HepG2 (cell line): ENCODE results near the gene HNRNPA2B1. TPM values are rescaled to one million over a fixed set of nuclear protein-coding genes. Genes with fewer than 3 reads are reported as not detected.

Experiments used
- AGO2 ChIP-seq: fragments of 200-400 bp; formaldehyde crosslinking; optimal IDR thresholded peaks from 2 replicates; pipeline ENCODE3; 2017; ENCODE audit warnings: mild to moderate bottlenecking, low read depth, low read length, moderate library complexity
- ASH2L ChIP-seq: fragments of 300-600, 200-600 bp; sonication (generic); IDR thresholded peaks from 2 replicates; pipeline ENCODE4 v1.7.0; 2017; ENCODE audit warnings: low read depth, mild to moderate bottlenecking, moderate library complexity, mixed read lengths, low read length; ENCODE audit not compliant: insufficient read length
- BATF2 ChIP-seq: sonication (generic); formaldehyde crosslinking; IDR thresholded peaks from 2 replicates; pipeline ENCODE4 v1.8.0; 2022; ENCODE audit warnings: mild to moderate bottlenecking, missing genetic modification reagents, moderate library complexity
- CBX1 ChIP-seq: IDR thresholded peaks from one replicate; pipeline ENCODE4 v1.6.1; 2016; ENCODE audit warnings: antibody characterized with exemption, low read depth
- FOXO4 ChIP-seq: sonication (generic); formaldehyde crosslinking; conservative IDR thresholded peaks from 2 replicates; pipeline ENCODE4 v1.8.1; 2023; ENCODE audit warnings: missing genetic modification reagents
- KDM5A ChIP-seq: fragments of 200-600 bp; sonication (generic); IDR thresholded peaks from 2 replicates; pipeline ENCODE4 v1.7.0; 2018; ENCODE audit warnings: antibody characterized with exemption, mild to moderate bottlenecking, low read length, borderline replicate concordance
- MXD4 ChIP-seq: IDR thresholded peaks from 2 replicates; pipeline ENCODE4 v1.6.1; 2016; ENCODE audit warnings: mild to moderate bottlenecking, missing biosample characterization, missing genetic modification reagents
- MYC ChIP-seq: sonication (generic); formaldehyde crosslinking; IDR thresholded peaks from 2 replicates; pipeline ENCODE4 v1.9.0; 2021; ENCODE audit warnings: missing genetic modification reagents, borderline replicate concordance
- POLR2G ChIP-seq: fragments of 200-400 bp; formaldehyde crosslinking; IDR thresholded peaks from 2 replicates; pipeline ENCODE4 v1.6.1; 2018; ENCODE audit warnings: mild to moderate bottlenecking, low read depth, low read length, moderate library complexity
- TFDP1 ChIP-seq: IDR thresholded peaks from 2 replicates; pipeline ENCODE4 v1.6.1; 2016; ENCODE audit warnings: missing compliant biosample characterization, missing genetic modification reagents, borderline replicate concordance
- TMF1 ChIP-seq: sonication (generic); formaldehyde crosslinking; IDR thresholded peaks from 2 replicates; pipeline ENCODE4 v1.8.1; 2022; ENCODE audit warnings: low read depth, missing genetic modification reagents
- ZMAT3 ChIP-seq: sonication (generic); formaldehyde crosslinking; conservative IDR thresholded peaks from 2 replicates; pipeline ENCODE4 v1.7.0; 2021; ENCODE audit warnings: missing genetic modification reagents
- ZNF329 ChIP-seq: sonication (generic); formaldehyde crosslinking; IDR thresholded peaks from 2 replicates; pipeline ENCODE4 v1.9.0; 2021; ENCODE audit warnings: low read depth, mild to moderate bottlenecking, missing genetic modification reagents
- ZNF713 ChIP-seq: sonication (generic); formaldehyde crosslinking; IDR thresholded peaks from 2 replicates; pipeline ENCODE4 v1.4.0; 2020; ENCODE audit warnings: mild to moderate bottlenecking, missing genetic modification reagents
- ZNF768 ChIP-seq: sonication (generic); formaldehyde crosslinking; IDR thresholded peaks from 2 replicates; pipeline ENCODE4 v1.4.0; 2020; ENCODE audit warnings: missing genetic modification reagents
- polyA plus RNA-seq, 8 experiments: library from polyadenylated mRNA; depleted of rRNA in 3 of 8; stranded (reverse) in 7 of 8; unstranded in 1 of 8; fragments of >200 nt; fragmentation: Illumina TruSeq in 4 of 8; extraction: Trizol in 4 of 8; gene quantifications; 2 replicates each; pipeline versions ENCODE4 v1.2.1 to v1.2.3, GENCODE V29; 2011 to 2016; ENCODE audit warnings: low read depth in 4 of 8, missing spikeins in 1 of 8, mixed read lengths in 1 of 8; ENCODE audit not compliant: insufficient read depth in 1 of 8
- total RNA-seq, 5 experiments: library from RNA; depleted of rRNA; stranded (reverse); fragments of >200 nt; fragmentation: Illumina TruSeq; extraction: Trizol; gene quantifications; 2 replicates each; pipeline ENCODE4 v1.2.3, GENCODE V29; 2016; ENCODE audit warnings: low read depth in 1 of 5
- TF ChIP-seq, protein P1 (sequence below): sonication (generic); formaldehyde crosslinking; IDR thresholded peaks from 2 replicates; pipeline ENCODE4 v1.4.0; 2020; ENCODE audit warnings: mild to moderate bottlenecking, missing genetic modification reagents, borderline replicate concordance
- TF ChIP-seq, protein P2 (sequence below): sonication (generic); formaldehyde crosslinking; IDR thresholded peaks from 2 replicates; pipeline ENCODE4 v1.8.1; 2022; ENCODE audit warnings: mild to moderate bottlenecking, missing genetic modification reagents

Gene HNRNPA2B1
- total and polyA plus RNA-seq, 2 of the 13 experiments (the other 11 are each of a cell fraction or from before 2014, with no cell fraction given) = 193 to 412 TPM

DNA sequence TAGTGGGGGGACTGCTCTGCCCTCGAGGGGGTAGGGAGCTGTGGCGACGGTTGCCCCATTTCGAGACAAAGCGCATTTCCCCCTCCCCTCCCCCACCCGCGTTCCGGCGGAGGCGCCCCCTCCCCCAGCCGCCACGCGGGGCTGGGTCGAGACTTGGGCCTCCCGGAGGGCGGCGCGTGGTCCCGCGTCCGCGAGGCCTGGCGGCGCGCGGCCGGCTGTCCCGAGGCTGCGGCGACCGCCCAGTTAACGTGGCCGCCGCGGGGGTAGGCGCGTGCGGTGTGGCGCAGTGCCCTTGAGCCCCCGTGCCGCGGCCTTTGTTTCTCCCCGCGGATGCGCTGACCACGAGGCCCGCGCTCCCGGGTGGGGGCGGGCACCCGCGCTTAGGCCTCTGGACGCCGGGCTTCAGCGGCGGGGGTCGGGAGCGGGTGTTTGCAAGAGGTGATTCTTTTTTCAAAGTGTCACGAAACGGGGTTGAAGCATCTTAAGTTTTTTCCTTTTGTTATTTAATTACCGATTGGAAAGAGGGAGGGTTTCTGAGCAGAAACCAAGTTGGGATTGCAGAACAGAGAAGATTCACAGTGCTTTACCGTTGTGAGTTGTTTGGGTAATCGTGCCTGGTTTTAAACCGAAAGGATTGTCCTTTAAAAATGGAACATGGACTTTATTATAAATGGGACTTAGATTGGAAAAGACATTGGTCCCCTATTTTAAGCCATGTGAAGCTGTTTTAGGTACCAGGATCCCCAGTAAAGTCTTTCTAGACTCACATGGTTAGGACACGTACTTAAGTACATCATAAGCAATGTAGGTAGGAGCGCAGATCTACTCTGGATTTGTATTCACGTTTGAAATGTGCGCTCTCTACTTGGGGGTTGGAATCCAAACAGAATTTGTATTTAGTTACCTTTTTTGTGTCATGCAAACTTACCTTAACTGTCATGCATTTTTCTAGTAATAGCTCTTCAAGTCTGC, 1.8 kb upstream of the HNRNPA2B1 start (continued):
- TF ChIP-seq ZMAT3 (CRISPR knock-in tag) = no peak
- TF ChIP-seq AGO2 = peak; percentile 83
- TF ChIP-seq BATF2 (CRISPR knock-in tag) = no peak
- TF ChIP-seq ZNF329 (CRISPR knock-in tag) = no peak
- TF ChIP-seq TMF1 (CRISPR knock-in tag) = peak; percentile 59; the same call in 1 of the 2 replicates
- no peak for TF ChIP-seq ZNF713 (CRISPR knock-in tag)
- peak; percentile 82; the same call in 1 of the 2 replicates for TF ChIP-seq FOXO4 (CRISPR knock-in tag)
- no peak for TF ChIP-seq CBX1
- TF ChIP-seq KDM5A = 0 out of 2 replicates have a peak, but pooled peaks have one; percentile 34
- TF ChIP-seq TFDP1 (CRISPR knock-in tag) = peak; percentile 51; the same call in 1 of the 2 replicates
- TF ChIP-seq MXD4 (CRISPR knock-in tag) = 0 out of 2 replicates have a peak, but pooled peaks have one; percentile 21
- peak; percentile 59 for TF ChIP-seq ASH2L
- no peak for TF ChIP-seq POLR2G
- TF ChIP-seq MYC (CRISPR knock-in tag) = peak; percentile 56
- TF ChIP-seq, protein P1, sequence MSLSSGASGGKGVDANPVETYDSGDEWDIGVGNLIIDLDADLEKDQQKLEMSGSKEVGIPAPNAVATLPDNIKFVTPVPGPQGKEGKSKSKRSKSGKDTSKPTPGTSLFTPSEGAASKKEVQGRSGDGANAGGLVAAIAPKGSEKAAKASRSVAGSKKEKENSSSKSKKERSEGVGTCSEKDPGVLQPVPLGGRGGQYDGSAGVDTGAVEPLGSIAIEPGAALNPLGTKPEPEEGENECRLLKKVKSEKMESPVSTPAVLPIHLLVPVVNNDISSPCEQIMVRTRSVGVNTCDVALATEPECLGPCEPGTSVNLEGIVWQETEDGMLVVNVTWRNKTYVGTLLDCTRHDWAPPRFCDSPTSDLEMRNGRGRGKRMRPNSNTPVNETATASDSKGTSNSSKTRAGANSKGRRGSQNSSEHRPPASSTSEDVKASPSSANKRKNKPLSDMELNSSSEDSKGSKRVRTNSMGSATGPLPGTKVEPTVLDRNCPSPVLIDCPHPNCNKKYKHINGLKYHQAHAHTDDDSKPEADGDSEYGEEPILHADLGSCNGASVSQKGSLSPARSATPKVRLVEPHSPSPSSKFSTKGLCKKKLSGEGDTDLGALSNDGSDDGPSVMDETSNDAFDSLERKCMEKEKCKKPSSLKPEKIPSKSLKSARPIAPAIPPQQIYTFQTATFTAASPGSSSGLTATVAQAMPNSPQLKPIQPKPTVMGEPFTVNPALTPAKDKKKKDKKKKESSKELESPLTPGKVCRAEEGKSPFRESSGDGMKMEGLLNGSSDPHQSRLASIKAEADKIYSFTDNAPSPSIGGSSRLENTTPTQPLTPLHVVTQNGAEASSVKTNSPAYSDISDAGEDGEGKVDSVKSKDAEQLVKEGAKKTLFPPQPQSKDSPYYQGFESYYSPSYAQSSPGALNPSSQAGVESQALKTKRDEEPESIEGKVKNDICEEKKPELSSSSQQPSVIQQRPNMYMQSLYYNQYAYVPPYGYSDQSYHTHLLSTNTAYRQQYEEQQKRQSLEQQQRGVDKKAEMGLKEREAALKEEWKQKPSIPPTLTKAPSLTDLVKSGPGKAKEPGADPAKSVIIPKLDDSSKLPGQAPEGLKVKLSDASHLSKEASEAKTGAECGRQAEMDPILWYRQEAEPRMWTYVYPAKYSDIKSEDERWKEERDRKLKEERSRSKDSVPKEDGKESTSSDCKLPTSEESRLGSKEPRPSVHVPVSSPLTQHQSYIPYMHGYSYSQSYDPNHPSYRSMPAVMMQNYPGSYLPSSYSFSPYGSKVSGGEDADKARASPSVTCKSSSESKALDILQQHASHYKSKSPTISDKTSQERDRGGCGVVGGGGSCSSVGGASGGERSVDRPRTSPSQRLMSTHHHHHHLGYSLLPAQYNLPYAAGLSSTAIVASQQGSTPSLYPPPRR (CRISPR knock-in tag) = no peak
- TF ChIP-seq ZNF768 (CRISPR knock-in tag) = no peak
- TF ChIP-seq, protein P2, sequence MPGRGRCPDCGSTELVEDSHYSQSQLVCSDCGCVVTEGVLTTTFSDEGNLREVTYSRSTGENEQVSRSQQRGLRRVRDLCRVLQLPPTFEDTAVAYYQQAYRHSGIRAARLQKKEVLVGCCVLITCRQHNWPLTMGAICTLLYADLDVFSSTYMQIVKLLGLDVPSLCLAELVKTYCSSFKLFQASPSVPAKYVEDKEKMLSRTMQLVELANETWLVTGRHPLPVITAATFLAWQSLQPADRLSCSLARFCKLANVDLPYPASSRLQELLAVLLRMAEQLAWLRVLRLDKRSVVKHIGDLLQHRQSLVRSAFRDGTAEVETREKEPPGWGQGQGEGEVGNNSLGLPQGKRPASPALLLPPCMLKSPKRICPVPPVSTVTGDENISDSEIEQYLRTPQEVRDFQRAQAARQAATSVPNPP (CRISPR knock-in tag) = peak; percentile 60; the same call in 1 of the 2 replicates
